HEK293 (cell line): Measurements from ENCODE around the gene PGM2.

Experiments used
- REPIN1 ChIP-seq: fragments of 450-650 bp; formaldehyde crosslinking; IDR thresholded peaks from 2 replicates; pipeline ENCODE4 v1.5.1; 2017; ENCODE audit warnings: missing biosample characterization, missing genetic modification characterization, low read depth
- ZBTB7A ChIP-seq: fragments of 450-650 bp; formaldehyde crosslinking; IDR thresholded peaks from 2 replicates; pipeline ENCODE4 v1.5.1; 2016; ENCODE audit warnings: low read depth, missing biosample characterization, missing genetic modification characterization
- ZNF24 ChIP-seq: fragments of 450-650 bp; formaldehyde crosslinking; IDR thresholded peaks from 2 replicates; pipeline ENCODE4 v1.5.1; 2016; ENCODE audit warnings: missing biosample characterization, missing genetic modification characterization
- ZNF302 ChIP-seq: fragments of 450-650 bp; formaldehyde crosslinking; IDR thresholded peaks from 2 replicates; pipeline ENCODE4 v1.5.1; 2016; ENCODE audit warnings: missing biosample characterization, missing genetic modification characterization, low read depth
- ZNF398 ChIP-seq: fragments of 450-650 bp; formaldehyde crosslinking; IDR thresholded peaks from 2 replicates; pipeline ENCODE4 v1.5.1; 2017; ENCODE audit warnings: missing biosample characterization, missing genetic modification characterization
- ZNF707 ChIP-seq: fragments of 450-650 bp; formaldehyde crosslinking; IDR thresholded peaks from 2 replicates; pipeline ENCODE4 v1.5.1; 2016; ENCODE audit warnings: missing biosample characterization, missing genetic modification characterization
- TF ChIP-seq, protein P1 (sequence below): fragments of 450-650 bp; formaldehyde crosslinking; conservative IDR thresholded peaks from 2 replicates; pipeline ENCODE4 v1.5.1; 2016; ENCODE audit warnings: low read depth, missing biosample characterization, missing genetic modification characterization
- TF ChIP-seq, protein P2 (sequence below): fragments of 450-650 bp; formaldehyde crosslinking; IDR thresholded peaks from 2 replicates; pipeline ENCODE4 v1.5.1; 2016; ENCODE audit warnings: missing biosample characterization, missing genetic modification characterization
- TF ChIP-seq, protein P3 (sequence below): sonication (generic); formaldehyde crosslinking; IDR thresholded peaks from 2 replicates; pipeline ENCODE4 v1.8.1; 2022; ENCODE audit warnings: mild to moderate bottlenecking, moderate library complexity, missing genetic modification reagents

DNA sequence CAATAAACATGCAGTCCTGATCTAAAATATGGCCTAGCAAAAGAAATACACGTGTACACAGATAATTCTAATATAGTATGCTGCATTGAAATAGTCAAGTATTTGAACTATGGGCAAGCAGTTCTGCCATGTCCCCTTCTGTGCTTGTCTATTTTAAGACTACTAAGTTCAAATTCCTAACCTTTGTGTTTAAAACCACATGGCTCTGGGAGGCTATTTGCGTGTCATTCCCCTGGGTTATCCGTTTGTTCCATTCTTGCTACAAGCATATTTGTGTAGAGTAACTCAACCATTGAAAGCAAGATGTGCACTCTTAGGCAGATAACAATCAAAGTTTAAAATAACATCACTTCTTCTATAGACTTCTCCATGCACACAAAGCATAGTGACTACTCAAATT, 39.0 kb downstream of the PGM2 start:
- TF ChIP-seq, protein P1, sequence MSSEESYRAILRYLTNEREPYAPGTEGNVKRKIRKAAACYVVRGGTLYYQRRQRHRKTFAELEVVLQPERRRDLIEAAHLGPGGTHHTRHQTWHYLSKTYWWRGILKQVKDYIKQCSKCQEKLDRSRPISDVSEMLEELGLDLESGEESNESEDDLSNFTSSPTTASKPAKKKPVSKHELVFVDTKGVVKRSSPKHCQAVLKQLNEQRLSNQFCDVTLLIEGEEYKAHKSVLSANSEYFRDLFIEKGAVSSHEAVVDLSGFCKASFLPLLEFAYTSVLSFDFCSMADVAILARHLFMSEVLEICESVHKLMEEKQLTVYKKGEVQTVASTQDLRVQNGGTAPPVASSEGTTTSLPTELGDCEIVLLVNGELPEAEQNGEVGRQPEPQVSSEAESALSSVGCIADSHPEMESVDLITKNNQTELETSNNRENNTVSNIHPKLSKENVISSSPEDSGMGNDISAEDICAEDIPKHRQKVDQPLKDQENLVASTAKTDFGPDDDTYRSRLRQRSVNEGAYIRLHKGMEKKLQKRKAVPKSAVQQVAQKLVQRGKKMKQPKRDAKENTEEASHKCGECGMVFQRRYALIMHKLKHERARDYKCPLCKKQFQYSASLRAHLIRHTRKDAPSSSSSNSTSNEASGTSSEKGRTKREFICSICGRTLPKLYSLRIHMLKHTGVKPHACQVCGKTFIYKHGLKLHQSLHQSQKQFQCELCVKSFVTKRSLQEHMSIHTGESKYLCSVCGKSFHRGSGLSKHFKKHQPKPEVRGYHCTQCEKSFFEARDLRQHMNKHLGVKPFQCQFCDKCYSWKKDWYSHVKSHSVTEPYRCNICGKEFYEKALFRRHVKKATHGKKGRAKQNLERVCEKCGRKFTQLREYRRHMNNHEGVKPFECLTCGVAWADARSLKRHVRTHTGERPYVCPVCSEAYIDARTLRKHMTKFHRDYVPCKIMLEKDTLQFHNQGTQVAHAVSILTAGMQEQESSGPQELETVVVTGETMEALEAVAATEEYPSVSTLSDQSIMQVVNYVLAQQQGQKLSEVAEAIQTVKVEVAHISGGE = no peak
- TF ChIP-seq ZNF24 (tag by site-specific recombination) (no peak), ZNF398 (no peak), ZNF302 (tag by site-specific recombination) (no peak), REPIN1 (no peak), ZBTB7A (no peak), ZNF707 (tag by site-specific recombination) (no peak)
- TF ChIP-seq, protein P2, sequence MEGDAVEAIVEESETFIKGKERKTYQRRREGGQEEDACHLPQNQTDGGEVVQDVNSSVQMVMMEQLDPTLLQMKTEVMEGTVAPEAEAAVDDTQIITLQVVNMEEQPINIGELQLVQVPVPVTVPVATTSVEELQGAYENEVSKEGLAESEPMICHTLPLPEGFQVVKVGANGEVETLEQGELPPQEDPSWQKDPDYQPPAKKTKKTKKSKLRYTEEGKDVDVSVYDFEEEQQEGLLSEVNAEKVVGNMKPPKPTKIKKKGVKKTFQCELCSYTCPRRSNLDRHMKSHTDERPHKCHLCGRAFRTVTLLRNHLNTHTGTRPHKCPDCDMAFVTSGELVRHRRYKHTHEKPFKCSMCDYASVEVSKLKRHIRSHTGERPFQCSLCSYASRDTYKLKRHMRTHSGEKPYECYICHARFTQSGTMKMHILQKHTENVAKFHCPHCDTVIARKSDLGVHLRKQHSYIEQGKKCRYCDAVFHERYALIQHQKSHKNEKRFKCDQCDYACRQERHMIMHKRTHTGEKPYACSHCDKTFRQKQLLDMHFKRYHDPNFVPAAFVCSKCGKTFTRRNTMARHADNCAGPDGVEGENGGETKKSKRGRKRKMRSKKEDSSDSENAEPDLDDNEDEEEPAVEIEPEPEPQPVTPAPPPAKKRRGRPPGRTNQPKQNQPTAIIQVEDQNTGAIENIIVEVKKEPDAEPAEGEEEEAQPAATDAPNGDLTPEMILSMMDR (tag by site-specific recombination) = no peak
- TF ChIP-seq, protein P3, sequence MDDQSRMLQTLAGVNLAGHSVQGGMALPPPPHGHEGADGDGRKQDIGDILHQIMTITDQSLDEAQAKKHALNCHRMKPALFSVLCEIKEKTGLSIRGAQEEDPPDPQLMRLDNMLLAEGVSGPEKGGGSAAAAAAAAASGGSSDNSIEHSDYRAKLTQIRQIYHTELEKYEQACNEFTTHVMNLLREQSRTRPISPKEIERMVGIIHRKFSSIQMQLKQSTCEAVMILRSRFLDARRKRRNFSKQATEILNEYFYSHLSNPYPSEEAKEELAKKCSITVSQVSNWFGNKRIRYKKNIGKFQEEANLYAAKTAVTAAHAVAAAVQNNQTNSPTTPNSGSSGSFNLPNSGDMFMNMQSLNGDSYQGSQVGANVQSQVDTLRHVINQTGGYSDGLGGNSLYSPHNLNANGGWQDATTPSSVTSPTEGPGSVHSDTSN (CRISPR knock-in tag) = no peak
